Stimulated activated CD4-positive, alpha-beta T cell treated with anti-CD3 and anti-CD28 coated beads, Interleukin-12 subunit alpha, Interleukin-12 subunit beta, amount 100 ng/mL, for 24 hours (primary cell): ENCODE data around the gene SIN3B.
A peak's percentile ranks its signal among the peaks of the same experiment; 100 is the strongest.
"Not testable (repeated sequence)": the region's sequence is repeated elsewhere in the genome, so short reads cannot be mapped to it uniquely, and the experiment has no call there.

Experiments used
- DNase-seq, 2 experiments: peaks; one replicate each; pipeline ENCODE4 v3.0.0-alpha.2; 2020; ENCODE audit warnings: low read depth in 2 of 2

The SIN3B gene

GRCh38 chr19:16829010-16829821 lies at the start of gene SIN3B:
Gene SIN3B, plus strand, starts transcription at chr19:16829398. Its CDS starts 23 bp downstream, at chr19:16829421.
- DNase-seq, result peak; percentile 81 to 82

- DNase-seq, result no peak
Observed at GRCh38 chr19:16779539-16780163, 49.5 kb upstream of the SIN3B start.

GRCh38 chr19:16782719-16783118 lies 46.5 kb upstream of the SIN3B start:
- DNase-seq, result no peak

- DNase-seq, result no peak
Observed at GRCh38 chr19:16788479-16788878, 40.7 kb upstream of the SIN3B start.

GRCh38 chr19:16789238-16789637 lies 40.0 kb upstream of the SIN3B start:
- no peak for DNase-seq

GRCh38 chr19:16790051-16790450 lies 39.1 kb upstream of the SIN3B start:
- no peak for DNase-seq

GRCh38 chr19:16791942-16792341 lies 37.3 kb upstream of the SIN3B start:
- no peak for DNase-seq

- no peak for DNase-seq
Observed at GRCh38 chr19:16794456-16795441, 34.4 kb upstream of the SIN3B start.

- DNase-seq, result no peak
Observed at GRCh38 chr19:16795731-16796130, 33.5 kb upstream of the SIN3B start.

- no peak for DNase-seq
Observed at GRCh38 chr19:16797876-16798275, 31.3 kb upstream of the SIN3B start.

GRCh38 chr19:16798326-16798725 lies 30.9 kb upstream of the SIN3B start:
- not testable (repeated sequence) for DNase-seq

GRCh38 chr19:16799740-16800139 lies 29.5 kb upstream of the SIN3B start:
- no peak for DNase-seq

GRCh38 chr19:16801600-16802013 lies 27.6 kb upstream of the SIN3B start:
- no peak for DNase-seq

GRCh38 chr19:16804176-16804575 lies 25.0 kb upstream of the SIN3B start:
- no peak for DNase-seq

GRCh38 chr19:16807549-16808284 lies 21.5 kb upstream of the SIN3B start:
- DNase-seq, result no peak

- DNase-seq, result no peak
Observed at GRCh38 chr19:16814526-16815100, 14.6 kb upstream of the SIN3B start.

- DNase-seq, result no peak
Observed at GRCh38 chr19:16820056-16820455, 9.1 kb upstream of the SIN3B start.

GRCh38 chr19:16821081-16821480 lies 8.1 kb upstream of the SIN3B start:
- no peak for DNase-seq

GRCh38 chr19:16822648-16823047 lies 6.5 kb upstream of the SIN3B start:
- DNase-seq, result no peak

- DNase-seq, result no peak
Observed at GRCh38 chr19:16824658-16825311, 4.4 kb upstream of the SIN3B start.
